ENCODE data around the gene NOTCH1.

Gene NOTCH1

GRCh38 chr9:136531186-136531903, 14.5 kb downstream of the NOTCH1 start:
- no peak for DNase-seq

GRCh38 chr9:136530461-136531089, 15.3 kb downstream of the NOTCH1 start:
- no peak for DNase-seq

- DNase-seq = no peak
These were observed 16.1 kb downstream of the NOTCH1 start for GRCh38 chr9:136529516-136530460.

GRCh38 chr9:136528716-136529341, 17.0 kb downstream of the NOTCH1 start:
- no peak for DNase-seq

GRCh38 chr9:136527721-136528710, 17.8 kb downstream of the NOTCH1 start:
- peak; percentile 98 to 99 for DNase-seq

GRCh38 chr9:136527131-136527530, 18.7 kb downstream of the NOTCH1 start:
- DNase-seq = peak in 1 of 2 experiments; percentile 51

- DNase-seq = peak; percentile 68 to 71
These were observed 19.2 kb downstream of the NOTCH1 start for GRCh38 chr9:136526625-136527066.

- peak; percentile 98 for DNase-seq
These were observed 19.9 kb downstream of the NOTCH1 start for GRCh38 chr9:136525841-136526499.

- peak in 1 of 2 experiments; percentile 54 for DNase-seq
These were observed 20.6 kb downstream of the NOTCH1 start for GRCh38 chr9:136525207-136525606.

GRCh38 chr9:136522314-136523237, 23.3 kb downstream of the NOTCH1 start:
- DNase-seq = no peak

- no peak for DNase-seq
These were observed 24.3 kb downstream of the NOTCH1 start for GRCh38 chr9:136521537-136521936.

GRCh38 chr9:136520053-136520540, 25.8 kb downstream of the NOTCH1 start:
- DNase-seq = no peak

- no peak for DNase-seq
These were observed 26.4 kb downstream of the NOTCH1 start for GRCh38 chr9:136519263-136520052.

- no peak for DNase-seq
These were observed 27.2 kb downstream of the NOTCH1 start for GRCh38 chr9:136518623-136519022.

GRCh38 chr9:136517950-136518349, 27.9 kb downstream of the NOTCH1 start:
- no peak for DNase-seq

GRCh38 chr9:136517012-136517743, 28.7 kb downstream of the NOTCH1 start:
- DNase-seq = no peak

- DNase-seq = peak in 1 of 2 experiments; percentile 23
These were observed 29.6 kb downstream of the NOTCH1 start for GRCh38 chr9:136516191-136516654.

- no peak for DNase-seq
These were observed 30.6 kb downstream of the NOTCH1 start for GRCh38 chr9:136515276-136515675.

Measured in NCI-H524 (cell line).